Naive thymus-derived CD4-positive, alpha-beta T cell (primary cell): ENCODE results near the gene LRRC17. TPM values are rescaled to one million over a fixed set of nuclear protein-coding genes. Genes with fewer than 3 reads are reported as not detected.

Experiments
- ATAC-seq: fragments of 150-1000 bp; cut with Tn5 transposase; 2 replicates; pipeline ENCODE4 v1.10.0; 2021; ENCODE audit warnings: mild to moderate bottlenecking, moderate library complexity
- CTCF ChIA-PET: fragments of 350-600 bp; sonication (Branson Sonifier 250); formaldehyde crosslinking; loops from one replicate; lab custom pipeline; 2021; ENCODE audit warnings: antibody characterized with exemption; lab: Charles Lee
- POLR2A ChIA-PET: fragments of 350-600 bp; sonication (Branson Sonifier 250); formaldehyde crosslinking; loops from one replicate; lab custom pipeline; 2021; ENCODE audit warnings: antibody characterized with exemption, inconsistent platforms; lab: Charles Lee
- DNase-seq, 9 donors: peaks; one replicate each; pipeline versions ENCODE4 v3.0.0 to v3.0.0-alpha.2; 2020 to 2022; ENCODE audit warnings: mixed read lengths in 1 of 9
- H3K27ac ChIP-seq: one replicate; pipeline ENCODE4 v1.7.0; 2013; ENCODE audit warnings: mild to moderate bottlenecking, low read depth, low read length, moderate library complexity
- H3K27me3 ChIP-seq, 2 donors: one replicate each; pipeline ENCODE4 v1.7.0; 2013; ENCODE audit warnings: low read length in 2 of 2, mild to moderate bottlenecking in 2 of 2, moderate library complexity in 2 of 2; ENCODE audit not compliant: control insufficient read depth in 2 of 2, insufficient read depth in 2 of 2
- H3K36me3 ChIP-seq, 3 experiments: 1 replicate in 2 of 3; 2 replicates in 1 of 3; pipeline ENCODE4 v1.7.0; 2013; ENCODE audit warnings: low read length in 3 of 3, mild to moderate bottlenecking in 3 of 3, moderate library complexity in 1 of 3; ENCODE audit not compliant: insufficient read depth in 3 of 3, control insufficient read depth in 2 of 3
- H3K4me1 ChIP-seq, 2 donors: one replicate each; pipeline ENCODE4 v1.7.0; 2013; ENCODE audit warnings: low read length in 2 of 2, mild to moderate bottlenecking in 2 of 2, moderate library complexity in 1 of 2; ENCODE audit not compliant: control insufficient read depth in 2 of 2, insufficient read depth in 2 of 2
- H3K4me3 ChIP-seq: 2 replicates; pipeline ENCODE4 v1.7.0; 2013; ENCODE audit warnings: mild to moderate bottlenecking, low read length
- H3K9me3 ChIP-seq, 3 experiments: 1 replicate in 2 of 3; 2 replicates in 1 of 3; pipeline ENCODE4 v1.7.0; 2013; ENCODE audit warnings: low read length in 3 of 3; ENCODE audit not compliant: control insufficient read depth in 2 of 3
- H3K27ac Mint-ChIP-seq, 9 donors: one replicate each; pipeline ENCODE4 v1.8.0; 2020 to 2022; ENCODE audit warnings: mixed read lengths in 9 of 9, mild to moderate bottlenecking in 8 of 9, moderate library complexity in 5 of 9, inconsistent platforms in 2 of 9
- H3K27me3 Mint-ChIP-seq, 5 donors: one replicate each; pipeline ENCODE4 v1.8.0; 2021 to 2022; ENCODE audit warnings: mixed read lengths in 5 of 5, mild to moderate bottlenecking in 1 of 5
- H3K36me3 Mint-ChIP-seq, 5 donors: one replicate each; pipeline ENCODE4 v1.8.0; 2020 to 2022; ENCODE audit warnings: mixed read lengths in 5 of 5, mild to moderate bottlenecking in 3 of 5, inconsistent platforms in 1 of 5
- H3K4me1 Mint-ChIP-seq, 7 donors: one replicate each; pipeline ENCODE4 v1.8.0; 2020 to 2022; ENCODE audit warnings: mixed read lengths in 7 of 7, mild to moderate bottlenecking in 3 of 7, inconsistent platforms in 1 of 7
- H3K4me3 Mint-ChIP-seq, 10 donors: one replicate each; pipeline ENCODE4 v1.8.0; 2020 to 2022; ENCODE audit warnings: mild to moderate bottlenecking in 10 of 10, mixed read lengths in 10 of 10, moderate library complexity in 6 of 10, inconsistent platforms in 2 of 10
- H3K9me3 Mint-ChIP-seq, 11 donors: one replicate each; pipeline ENCODE4 v1.8.0; 2020 to 2022; ENCODE audit warnings: mixed read lengths in 11 of 11, mild to moderate bottlenecking in 4 of 11, inconsistent platforms in 1 of 11, moderate library complexity in 1 of 11
- intact Hi-C, 2 donors: fragments of 100-400 bp; cut with micrococcal nuclease; formaldehyde crosslinking; loops; one replicate each; pipeline ENCODE4 v1.15.1; 2023
- polyA plus RNA-seq, 2 donors: library from polyadenylated mRNA; unstranded; fragments of 300-500 nt; fragmentation: Illumina TruSeq; gene quantifications; one replicate each; pipeline ENCODE4 v1.2.3, GENCODE V29; 2021
- total RNA-seq, 6 experiments: library from RNA in 5 of 6; stranded (reverse) in 5 of 6; gene quantifications; 1 replicate in 5 of 6; 2 replicates in 1 of 6; pipeline ENCODE4 v1.2.3 and lab custom pipeline; 2021 to 2026

The LRRC17 gene
- total and polyA plus RNA-seq, 7 experiments from 2014 or later = 0.20 to 1.1 (median 0.32) TPM; not detected in 1

GRCh38 chr7:102890292-102890970 is 22.4 kb upstream of the LRRC17 start:
- Histone ChIP-seq H3K27ac (no peak overlapping the region), H3K9me3 (no peaks in the 10 kb centered on the region), H3K27me3 (no peaks in the 10 kb centered on the region), H3K4me3 (no peak overlapping the region), H3K36me3 (no peaks in the 10 kb centered on the region), H3K4me1 (no peaks in the 10 kb centered on the region)
- Mint-ChIP-seq H3K27me3 (peaks cover 0 to 4% (median 0%) of the 10 kb centered on the region in 5 donors), H3K27ac (no peak overlapping the region), H3K4me1 (no peaks in the 10 kb centered on the region), H3K4me3 (no peak overlapping the region), H3K9me3 (peaks cover 0 to 4% (median 0%) of the 10 kb centered on the region in 11 donors), H3K36me3 (peaks cover 0 to 6% (median 0%) of the 10 kb centered on the region in 5 donors)
- DNase-seq (no peak), ATAC-seq (peak; percentile 53)
- ChIA-PET POLR2A (no interaction called here), CTCF (no interaction called here)
- intact Hi-C loops = no loop called here

GRCh38 chr7:102890971-102891692 is 21.7 kb upstream of the LRRC17 start:
- Histone ChIP-seq H3K36me3 (no peaks in the 10 kb centered on the region), H3K27me3 (no peaks in the 10 kb centered on the region), H3K4me3 (no peak overlapping the region), H3K9me3 (no peaks in the 10 kb centered on the region), H3K4me1 (no peaks in the 10 kb centered on the region), H3K27ac (no peak overlapping the region)
- POLR2A ChIA-PET = no interaction called here
- Mint-ChIP-seq H3K36me3 (peaks cover 0 to 6% (median 0%) of the 10 kb centered on the region in 5 donors), H3K27me3 (peaks cover 0 to 4% (median 0%) of the 10 kb centered on the region in 5 donors), H3K4me3 (no peak overlapping the region), H3K9me3 (peaks cover 0 to 4% (median 0%) of the 10 kb centered on the region in 11 donors), H3K27ac (no peak overlapping the region), H3K4me1 (no peaks in the 10 kb centered on the region)
- intact Hi-C loops = no loop called here
- CTCF ChIA-PET = no interaction called here
- ATAC-seq = no peak
- DNase-seq = no peak

GRCh38 chr7:102891693-102892261 is 21.0 kb upstream of the LRRC17 start:
- H3K27ac ChIP-seq = no peak overlapping the region
- Mint-ChIP-seq H3K36me3 (peaks cover 0 to 6% (median 0%) of the 10 kb centered on the region in 5 donors), H3K27me3 (peaks cover 0 to 4% (median 0%) of the 10 kb centered on the region in 5 donors), H3K4me1 (no peaks in the 10 kb centered on the region), H3K9me3 (peaks cover 0 to 4% (median 0%) of the 10 kb centered on the region in 11 donors), H3K27ac (no peak overlapping the region), H3K4me3 (no peak overlapping the region)
- ATAC-seq (no peak), DNase-seq (no peak)
- POLR2A ChIA-PET = no interaction called here
- H3K36me3 ChIP-seq = no peaks in the 10 kb centered on the region
- intact Hi-C loops = no loop called here
- CTCF ChIA-PET = no interaction called here
- H3K9me3 ChIP-seq = no peaks in the 10 kb centered on the region
- H3K4me3 ChIP-seq = no peak overlapping the region
- H3K4me1 ChIP-seq = no peaks in the 10 kb centered on the region
- no peaks in the 10 kb centered on the region for H3K27me3 ChIP-seq

GRCh38 chr7:102892631-102893278 is 20.0 kb upstream of the LRRC17 start:
- CTCF ChIA-PET = no interaction called here
- intact Hi-C loops = no loop called here
- Histone ChIP-seq H3K36me3 (no peaks in the 10 kb centered on the region), H3K4me1 (no peaks in the 10 kb centered on the region), H3K4me3 (no peak overlapping the region), H3K27me3 (no peaks in the 10 kb centered on the region), H3K27ac (no peak overlapping the region), H3K9me3 (no peaks in the 10 kb centered on the region)
- Mint-ChIP-seq H3K4me3 (no peak overlapping the region), H3K4me1 (no peaks in the 10 kb centered on the region), H3K27me3 (peaks cover 0 to 4% (median 0%) of the 10 kb centered on the region in 5 donors), H3K27ac (no peak overlapping the region), H3K36me3 (peaks cover 0 to 6% (median 0%) of the 10 kb centered on the region in 5 donors), H3K9me3 (peaks cover 0 to 4% (median 0%) of the 10 kb centered on the region in 11 donors)
- peak; percentile 49 for ATAC-seq
- POLR2A ChIA-PET = no interaction called here
- no peak for DNase-seq

- Mint-ChIP-seq H3K36me3 (peaks cover 0 to 3% (median 0%) of the 10 kb centered on the region in 5 donors), H3K27ac (peak overlapping the region in 1 of 9 donors; percentile 52), H3K27me3 (peaks cover 0 to 1% (median 0%) of the 10 kb centered on the region in 5 donors), H3K9me3 (peaks cover 0 to 4% (median 0%) of the 10 kb centered on the region in 11 donors), H3K4me3 (no peak overlapping the region), H3K4me1 (no peaks in the 10 kb centered on the region)
- Histone ChIP-seq H3K27me3 (no peaks in the 10 kb centered on the region), H3K27ac (no peak overlapping the region), H3K4me1 (no peaks in the 10 kb centered on the region), H3K36me3 (no peaks in the 10 kb centered on the region), H3K4me3 (no peak overlapping the region), H3K9me3 (no peaks in the 10 kb centered on the region)
- DNase-seq = no peak
- no peak for ATAC-seq
- ChIA-PET CTCF (no interaction called here), POLR2A (no interaction called here)
- intact Hi-C loops = no loop called here
These were observed 17.2 kb upstream of the LRRC17 start for GRCh38 chr7:102895602-102896001.

GRCh38 chr7:102896585-102896984 is 16.2 kb upstream of the LRRC17 start:
- POLR2A ChIA-PET = no interaction called here

More at GRCh38 chr7:102896585-102896984, 16.2 kb upstream of the LRRC17 start:
- Histone ChIP-seq H3K9me3 (no peaks in the 10 kb centered on the region), H3K27me3 (no peaks in the 10 kb centered on the region), H3K4me1 (no peaks in the 10 kb centered on the region), H3K4me3 (no peak overlapping the region), H3K27ac (no peak overlapping the region), H3K36me3 (no peaks in the 10 kb centered on the region)
- CTCF ChIA-PET = no interaction called here
- intact Hi-C loops = no loop called here
- H3K27ac Mint-ChIP-seq = no peak overlapping the region
- ATAC-seq (no peak), DNase-seq (no peak)
- no peaks in the 10 kb centered on the region for H3K4me1 Mint-ChIP-seq
- H3K27me3 Mint-ChIP-seq = peaks cover 0 to 4% (median 0%) of the 10 kb centered on the region in 5 donors
- H3K36me3 Mint-ChIP-seq = peaks cover 0 to 3% (median 0%) of the 10 kb centered on the region in 5 donors
- no peak overlapping the region for H3K4me3 Mint-ChIP-seq
- H3K9me3 Mint-ChIP-seq = peaks cover 0 to 4% (median 0%) of the 10 kb centered on the region in 11 donors
